GM23338 (cell line): ENCODE measurements around the gene PCSK1. TPM values are rescaled to one million over a fixed set of nuclear protein-coding genes. Genes with fewer than 3 reads are reported as not detected.

Source experiments
- ATAC-seq: fragments of 200-7000 bp; cut with Tn5 transposase; 3 replicates; pipeline ENCODE4 v1.9.1; 2020
- DNase-seq: peaks from one replicate; pipeline ENCODE4 v3.0.0-alpha.2; 2015; ENCODE audit warnings: low spot score
- H2AFZ ChIP-seq: fragments of 200-600 bp; sonication (generic); 2 replicates; pipeline ENCODE4 v1.8.0; 2016; ENCODE audit warnings: antibody characterized with exemption, mild to moderate bottlenecking, moderate library complexity
- H3F3A ChIP-seq: fragments of 200-600 bp; sonication (generic); replicated peaks from 2 replicates; pipeline ENCODE4 v1.8.0; 2017; ENCODE audit warnings: antibody characterized with exemption, mixed run types, low read depth
- H3K27ac ChIP-seq: fragments of 200-600 bp; sonication (generic); 2 replicates; pipeline ENCODE4 v1.6.1; 2016; ENCODE audit warnings: low read depth
- H3K27me3 ChIP-seq: fragments of 200-600 bp; sonication (generic); 2 replicates; pipeline ENCODE4 v1.8.0; 2016; ENCODE audit warnings: mild to moderate bottlenecking, mixed run types, moderate library complexity; ENCODE audit not compliant: insufficient read depth
- H3K36me3 ChIP-seq: fragments of 200-600 bp; sonication (generic); 2 replicates; pipeline ENCODE4 v1.8.0; 2016; ENCODE audit warnings: mild to moderate bottlenecking; ENCODE audit not compliant: insufficient read depth
- H3K4me1 ChIP-seq: fragments of 200-600 bp; sonication (generic); 2 replicates; pipeline ENCODE4 v1.8.0; 2016; ENCODE audit warnings: mild to moderate bottlenecking, moderate library complexity; ENCODE audit not compliant: insufficient read depth
- H3K4me2 ChIP-seq: fragments of 200-600 bp; sonication (generic); 2 replicates; pipeline ENCODE4 v1.7.1; 2017; ENCODE audit warnings: mixed run types
- H3K4me3 ChIP-seq: fragments of 200-600 bp; sonication (generic); 2 replicates; pipeline ENCODE4 v1.6.1; 2016; ENCODE audit warnings: mixed run types
- H3K79me2 ChIP-seq: fragments of 200-600 bp; sonication (generic); replicated peaks from 2 replicates; pipeline ENCODE4 v1.8.0; 2017; ENCODE audit warnings: mild to moderate bottlenecking; ENCODE audit not compliant: insufficient read depth
- H3K9me2 ChIP-seq: fragments of 200-600 bp; sonication (generic); 2 replicates; pipeline ENCODE4 v1.8.0; 2017; ENCODE audit not compliant: insufficient read depth
- H4K20me1 ChIP-seq: fragments of 200-600 bp; sonication (generic); replicated peaks from 2 replicates; pipeline ENCODE4 v1.8.0; 2017; ENCODE audit warnings: mild to moderate bottlenecking; ENCODE audit not compliant: insufficient read depth
- H3K27ac Mint-ChIP-seq: 2 replicates; pipeline ENCODE4 v1.8.0; 2020; ENCODE audit warnings: inconsistent platforms, mild to moderate bottlenecking, moderate library complexity, mixed read lengths
- H3K27me3 Mint-ChIP-seq: 3 replicates; pipeline ENCODE4 v1.8.0; 2022; ENCODE audit warnings: low read depth, mild to moderate bottlenecking, moderate library complexity, mixed read lengths, inconsistent platforms; ENCODE audit not compliant: insufficient read depth, poor library complexity
- H3K36me3 Mint-ChIP-seq: 3 replicates; pipeline ENCODE4 v1.8.0; 2021; ENCODE audit warnings: low read depth, mild to moderate bottlenecking, inconsistent platforms, moderate library complexity, mixed read lengths
- H3K4me1 Mint-ChIP-seq: 3 replicates; pipeline ENCODE4 v1.8.0; 2020; ENCODE audit warnings: mild to moderate bottlenecking, inconsistent platforms, mixed read lengths
- H3K4me3 Mint-ChIP-seq: 3 replicates; pipeline ENCODE4 v1.8.0; 2021; ENCODE audit warnings: moderate library complexity, mild to moderate bottlenecking, inconsistent platforms, mixed read lengths
- H3K9me3 Mint-ChIP-seq: 3 replicates; pipeline ENCODE4 v1.8.0; 2020; ENCODE audit warnings: moderate library complexity, mild to moderate bottlenecking, inconsistent platforms, mixed read lengths
- CREB1 ChIP-seq: fragments of 250-450 bp; sonication (Bioruptor Pico); IDR thresholded peaks from 2 replicates; pipeline ENCODE4 v1.5.0; 2020; ENCODE audit warnings: low read depth, mild to moderate bottlenecking, moderate library complexity
- ETS1 ChIP-seq: IDR thresholded peaks from 2 replicates; pipeline ENCODE4 v1.6.1; 2016; ENCODE audit warnings: antibody characterized with exemption
- EZH2 ChIP-seq: fragments of 200-600 bp; sonication (generic); IDR thresholded peaks from one replicate; pipeline ENCODE4 v1.8.0; 2017; ENCODE audit warnings: antibody characterized with exemption, mild to moderate bottlenecking, low read depth; ENCODE audit not compliant: unreplicated experiment
- EZH2phosphoT487 ChIP-seq: fragments of 200-600 bp; sonication (generic); IDR thresholded peaks from one replicate; pipeline ENCODE4 v1.8.1; 2018; ENCODE audit warnings: antibody characterized with exemption; ENCODE audit not compliant: unreplicated experiment
- JUNB ChIP-seq: IDR thresholded peaks from one replicate; pipeline ENCODE4 v1.6.1; 2016; ENCODE audit warnings: antibody characterized with exemption; ENCODE audit not compliant: unreplicated experiment
- NANOG ChIP-seq: IDR thresholded peaks from 2 replicates; pipeline ENCODE4 v1.6.1; 2016; ENCODE audit warnings: antibody characterized with exemption, borderline replicate concordance
- POLR2AphosphoS5 ChIP-seq: IDR thresholded peaks from 2 replicates; pipeline ENCODE4 v1.6.1; 2016; ENCODE audit warnings: antibody characterized with exemption, low read depth
- STAT1 ChIP-seq: IDR thresholded peaks from one replicate; pipeline ENCODE4 v1.6.1; 2016; ENCODE audit warnings: antibody characterized with exemption; ENCODE audit not compliant: unreplicated experiment
- ZNF114 ChIP-seq: fragments of 250-450 bp; sonication (Bioruptor Pico); IDR thresholded peaks from 2 replicates; pipeline ENCODE4 v1.5.0; 2020; ENCODE audit warnings: mild to moderate bottlenecking, moderate library complexity
- ZNF331 ChIP-seq: fragments of 250-450 bp; sonication (Bioruptor Pico); IDR thresholded peaks from 2 replicates; pipeline ENCODE4 v1.5.0; 2020; ENCODE audit warnings: low read depth, mild to moderate bottlenecking, moderate library complexity
- polyA plus RNA-seq: library from polyadenylated mRNA; unstranded; fragments of >200 nt; fragmentation: Nextera tagmentation; extraction: Ambion mirVana; gene quantifications from 2 replicates; pipeline ENCODE4 v1.2.1, GENCODE V29; 2016
- total RNA-seq: library from RNA; depleted of rRNA; stranded (reverse); fragments of >200 nt; shearing (Covaris generic); gene quantifications from 2 replicates; pipeline ENCODE4 v1.2.3, GENCODE V29; 2014
- TF ChIP-seq, protein P1 (sequence below): fragments of 250-450 bp; sonication (Bioruptor Pico); IDR thresholded peaks from 2 replicates; pipeline ENCODE4 v1.5.0; 2020; ENCODE audit warnings: mild to moderate bottlenecking, moderate library complexity
- TF ChIP-seq, protein P2 (sequence below): IDR thresholded peaks from one replicate; pipeline ENCODE4 v1.6.1; 2018; ENCODE audit warnings: antibody characterized with exemption; ENCODE audit not compliant: unreplicated experiment

PCSK1 gene
- total and polyA plus RNA-seq, 2 experiments from 2014 or later: 2.3 to 2.7 TPM

DNA sequence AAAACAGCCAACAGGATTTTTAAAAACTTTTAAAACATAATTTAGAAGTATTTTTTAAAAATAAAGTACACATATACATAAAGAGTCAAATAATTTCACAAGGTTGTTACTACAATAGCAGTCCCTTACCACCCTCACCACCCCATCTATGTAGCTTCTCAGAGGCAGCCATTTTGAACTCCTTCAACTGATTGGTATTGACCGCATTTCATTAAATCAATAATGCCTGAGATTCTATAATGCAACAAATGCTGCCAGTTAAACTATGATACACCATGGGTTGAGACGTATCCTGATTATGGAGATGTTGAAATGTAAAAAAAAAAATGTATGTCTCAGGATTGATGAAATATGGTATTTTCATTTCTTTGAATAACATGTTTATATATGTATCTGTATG lies 78.8 kb downstream of the PCSK1 start (continued):
- TF ChIP-seq, protein P1, sequence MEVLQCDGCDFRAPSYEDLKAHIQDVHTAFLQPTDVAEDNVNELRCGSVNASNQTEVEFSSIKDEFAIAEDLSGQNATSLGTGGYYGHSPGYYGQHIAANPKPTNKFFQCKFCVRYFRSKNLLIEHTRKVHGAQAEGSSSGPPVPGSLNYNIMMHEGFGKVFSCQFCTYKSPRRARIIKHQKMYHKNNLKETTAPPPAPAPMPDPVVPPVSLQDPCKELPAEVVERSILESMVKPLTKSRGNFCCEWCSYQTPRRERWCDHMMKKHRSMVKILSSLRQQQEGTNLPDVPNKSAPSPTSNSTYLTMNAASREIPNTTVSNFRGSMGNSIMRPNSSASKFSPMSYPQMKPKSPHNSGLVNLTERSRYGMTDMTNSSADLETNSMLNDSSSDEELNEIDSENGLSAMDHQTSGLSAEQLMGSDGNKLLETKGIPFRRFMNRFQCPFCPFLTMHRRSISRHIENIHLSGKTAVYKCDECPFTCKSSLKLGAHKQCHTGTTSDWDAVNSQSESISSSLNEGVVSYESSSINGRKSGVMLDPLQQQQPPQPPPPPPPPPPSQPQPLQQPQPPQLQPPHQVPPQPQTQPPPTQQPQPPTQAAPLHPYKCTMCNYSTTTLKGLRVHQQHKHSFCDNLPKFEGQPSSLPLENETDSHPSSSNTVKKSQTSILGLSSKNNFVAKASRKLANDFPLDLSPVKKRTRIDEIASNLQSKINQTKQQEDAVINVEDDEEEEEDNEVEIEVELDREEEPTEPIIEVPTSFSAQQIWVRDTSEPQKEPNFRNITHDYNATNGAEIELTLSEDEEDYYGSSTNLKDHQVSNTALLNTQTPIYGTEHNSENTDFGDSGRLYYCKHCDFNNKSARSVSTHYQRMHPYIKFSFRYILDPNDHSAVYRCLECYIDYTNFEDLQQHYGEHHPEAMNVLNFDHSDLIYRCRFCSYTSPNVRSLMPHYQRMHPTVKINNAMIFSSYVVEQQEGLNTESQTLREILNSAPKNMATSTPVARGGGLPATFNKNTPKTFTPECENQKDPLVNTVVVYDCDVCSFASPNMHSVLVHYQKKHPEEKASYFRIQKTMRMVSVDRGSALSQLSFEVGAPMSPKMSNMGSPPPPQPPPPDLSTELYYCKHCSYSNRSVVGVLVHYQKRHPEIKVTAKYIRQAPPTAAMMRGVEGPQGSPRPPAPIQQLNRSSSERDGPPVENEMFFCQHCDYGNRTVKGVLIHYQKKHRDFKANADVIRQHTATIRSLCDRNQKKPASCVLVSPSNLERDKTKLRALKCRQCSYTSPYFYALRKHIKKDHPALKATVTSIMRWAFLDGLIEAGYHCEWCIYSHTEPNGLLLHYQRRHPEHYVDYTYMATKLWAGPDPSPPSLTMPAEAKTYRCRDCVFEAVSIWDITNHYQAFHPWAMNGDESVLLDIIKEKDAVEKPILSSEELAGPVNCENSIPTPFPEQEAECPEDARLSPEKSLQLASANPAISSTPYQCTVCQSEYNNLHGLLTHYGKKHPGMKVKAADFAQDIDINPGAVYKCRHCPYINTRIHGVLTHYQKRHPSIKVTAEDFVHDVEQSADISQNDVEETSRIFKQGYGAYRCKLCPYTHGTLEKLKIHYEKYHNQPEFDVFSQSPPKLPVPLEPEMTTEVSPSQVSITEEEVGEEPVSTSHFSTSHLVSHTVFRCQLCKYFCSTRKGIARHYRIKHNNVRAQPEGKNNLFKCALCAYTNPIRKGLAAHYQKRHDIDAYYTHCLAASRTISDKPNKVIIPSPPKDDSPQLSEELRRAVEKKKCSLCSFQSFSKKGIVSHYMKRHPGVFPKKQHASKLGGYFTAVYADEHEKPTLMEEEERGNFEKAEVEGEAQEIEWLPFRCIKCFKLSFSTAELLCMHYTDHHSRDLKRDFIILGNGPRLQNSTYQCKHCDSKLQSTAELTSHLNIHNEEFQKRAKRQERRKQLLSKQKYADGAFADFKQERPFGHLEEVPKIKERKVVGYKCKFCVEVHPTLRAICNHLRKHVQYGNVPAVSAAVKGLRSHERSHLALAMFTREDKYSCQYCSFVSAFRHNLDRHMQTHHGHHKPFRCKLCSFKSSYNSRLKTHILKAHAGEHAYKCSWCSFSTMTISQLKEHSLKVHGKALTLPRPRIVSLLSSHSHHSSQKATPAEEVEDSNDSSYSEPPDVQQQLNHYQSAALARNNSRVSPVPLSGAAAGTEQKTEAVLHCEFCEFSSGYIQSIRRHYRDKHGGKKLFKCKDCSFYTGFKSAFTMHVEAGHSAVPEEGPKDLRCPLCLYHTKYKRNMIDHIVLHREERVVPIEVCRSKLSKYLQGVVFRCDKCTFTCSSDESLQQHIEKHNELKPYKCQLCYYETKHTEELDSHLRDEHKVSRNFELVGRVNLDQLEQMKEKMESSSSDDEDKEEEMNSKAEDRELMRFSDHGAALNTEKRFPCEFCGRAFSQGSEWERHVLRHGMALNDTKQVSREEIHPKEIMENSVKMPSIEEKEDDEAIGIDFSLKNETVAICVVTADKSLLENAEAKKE: no peak
- TF ChIP-seq ZNF114: no peak
- TF ChIP-seq EZH2phosphoT487: no peak
- TF ChIP-seq ZNF331: no peak
- TF ChIP-seq STAT1: no peak
- TF ChIP-seq JUNB: no peak
- no peak for TF ChIP-seq EZH2

DNA sequence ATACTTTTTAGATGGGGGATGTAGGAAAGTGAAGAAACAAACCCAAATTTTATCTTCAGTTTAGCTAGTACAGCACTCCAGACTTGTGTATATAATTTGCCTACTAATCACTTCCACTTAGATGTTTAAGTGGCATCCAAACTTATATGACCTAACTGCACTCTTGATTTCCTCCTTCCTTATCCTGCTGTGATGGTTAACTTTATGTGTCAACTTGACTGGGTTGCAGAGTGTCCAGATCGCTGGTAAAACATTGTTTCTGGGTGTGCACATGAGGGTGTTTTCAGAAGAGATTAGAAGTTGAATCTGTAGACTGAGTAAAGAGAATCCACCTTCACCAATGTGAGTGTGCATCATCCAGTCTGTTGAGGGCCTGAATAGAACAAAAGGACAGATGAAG lies 79.8 kb downstream of the PCSK1 start:
- H3K27me3 Mint-ChIP-seq: no peaks in the 10 kb centered on the region
- Histone ChIP-seq H3K79me2 (no peaks in the 10 kb centered on the region), H3K4me2 (no peak overlapping the region), H3K4me3 (no peak overlapping the region), H3K27ac (no peak overlapping the region), H3K36me3 (no peaks in the 10 kb centered on the region), H4K20me1 (no peaks in the 10 kb centered on the region), H3K4me1 (no peaks in the 10 kb centered on the region), H3F3A (no peaks in the 10 kb centered on the region), H2AFZ (0 out of 2 replicates have a peak overlapping the region, but pooled peaks have one; percentile 52), H3K9me2 (no peaks in the 10 kb centered on the region; the same call in 1 of the 2 replicates), H3K27me3 (no peaks in the 10 kb centered on the region)
- no peak overlapping the region for H3K4me3 Mint-ChIP-seq
- ATAC-seq: no peak
- H3K4me1 Mint-ChIP-seq: no peaks in the 10 kb centered on the region
- H3K27ac Mint-ChIP-seq: no peak overlapping the region
- H3K36me3 Mint-ChIP-seq: no peaks in the 10 kb centered on the region
- DNase-seq: no peak
- 0 out of 3 replicates have a peak, but pooled peaks cover 2% of the 10 kb centered on the region for H3K9me3 Mint-ChIP-seq
- no peak for TF ChIP-seq NANOG
- no peak for TF ChIP-seq ETS1
- no peak for TF ChIP-seq STAT1
- TF ChIP-seq CREB1: no peak
- TF ChIP-seq, protein P2, sequence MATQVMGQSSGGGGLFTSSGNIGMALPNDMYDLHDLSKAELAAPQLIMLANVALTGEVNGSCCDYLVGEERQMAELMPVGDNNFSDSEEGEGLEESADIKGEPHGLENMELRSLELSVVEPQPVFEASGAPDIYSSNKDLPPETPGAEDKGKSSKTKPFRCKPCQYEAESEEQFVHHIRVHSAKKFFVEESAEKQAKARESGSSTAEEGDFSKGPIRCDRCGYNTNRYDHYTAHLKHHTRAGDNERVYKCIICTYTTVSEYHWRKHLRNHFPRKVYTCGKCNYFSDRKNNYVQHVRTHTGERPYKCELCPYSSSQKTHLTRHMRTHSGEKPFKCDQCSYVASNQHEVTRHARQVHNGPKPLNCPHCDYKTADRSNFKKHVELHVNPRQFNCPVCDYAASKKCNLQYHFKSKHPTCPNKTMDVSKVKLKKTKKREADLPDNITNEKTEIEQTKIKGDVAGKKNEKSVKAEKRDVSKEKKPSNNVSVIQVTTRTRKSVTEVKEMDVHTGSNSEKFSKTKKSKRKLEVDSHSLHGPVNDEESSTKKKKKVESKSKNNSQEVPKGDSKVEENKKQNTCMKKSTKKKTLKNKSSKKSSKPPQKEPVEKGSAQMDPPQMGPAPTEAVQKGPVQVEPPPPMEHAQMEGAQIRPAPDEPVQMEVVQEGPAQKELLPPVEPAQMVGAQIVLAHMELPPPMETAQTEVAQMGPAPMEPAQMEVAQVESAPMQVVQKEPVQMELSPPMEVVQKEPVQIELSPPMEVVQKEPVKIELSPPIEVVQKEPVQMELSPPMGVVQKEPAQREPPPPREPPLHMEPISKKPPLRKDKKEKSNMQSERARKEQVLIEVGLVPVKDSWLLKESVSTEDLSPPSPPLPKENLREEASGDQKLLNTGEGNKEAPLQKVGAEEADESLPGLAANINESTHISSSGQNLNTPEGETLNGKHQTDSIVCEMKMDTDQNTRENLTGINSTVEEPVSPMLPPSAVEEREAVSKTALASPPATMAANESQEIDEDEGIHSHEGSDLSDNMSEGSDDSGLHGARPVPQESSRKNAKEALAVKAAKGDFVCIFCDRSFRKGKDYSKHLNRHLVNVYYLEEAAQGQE: no peak
- no peak for TF ChIP-seq POLR2AphosphoS5
